ENCODE measurements around the gene LRCH1. TPM values are rescaled to one million over a fixed set of nuclear protein-coding genes. Genes with fewer than 3 reads are reported as not detected.

The LRCH1 gene
- total RNA-seq, 1 donor from 2014 or later = 11.0 TPM

- no peak for DNase-seq
- intact Hi-C loops (cut with DNase I) = no loop called here
- no peak for ATAC-seq (ENCODE audit: poor library complexity)
These were observed 229.1 kb downstream of the LRCH1 start for GRCh38 chr13:46782066-46782465.

- intact Hi-C loops (cut with DNase I) = no loop called here
- no peak for ATAC-seq (ENCODE audit: poor library complexity)
- no peak for DNase-seq
These were observed 229.7 kb downstream of the LRCH1 start for GRCh38 chr13:46782691-46783090.

- intact Hi-C loops (cut with DNase I) = no loop called here
- DNase-seq (no peak), ATAC-seq (ENCODE audit: poor library complexity) (no peak)
These were observed 230.5 kb downstream of the LRCH1 start for GRCh38 chr13:46783504-46783903.

GRCh38 chr13:46795321-46795720, 242.4 kb downstream of the LRCH1 start:
- intact Hi-C loops (cut with DNase I) = no loop called here
- DNase-seq (no peak), ATAC-seq (ENCODE audit: poor library complexity) (no peak)

GRCh38 chr13:46796129-46796514, 243.2 kb downstream of the LRCH1 start:
- DNase-seq (no peak), ATAC-seq (ENCODE audit: poor library complexity) (no peak)
- intact Hi-C loops (cut with DNase I) = no loop called here

- peak; percentile 97 for DNase-seq
- ATAC-seq (ENCODE audit: poor library complexity) = peak; percentile 99
- intact Hi-C loops (cut with DNase I) = no loop called here
These were observed 243.8 kb downstream of the LRCH1 start, which contains the start of gene ESD for GRCh38 chr13:46796515-46797474. Gene ESD (minus strand): TSS chr13:46797161. CDS start chr13:46791413, 5,748 bp downstream.

- DNase-seq (no peak), ATAC-seq (ENCODE audit: poor library complexity) (no peak)
- intact Hi-C loops (cut with DNase I) = no loop called here
These were observed 244.7 kb downstream of the LRCH1 start for GRCh38 chr13:46797501-46798237.

- no peak for DNase-seq
- intact Hi-C loops (cut with DNase I) = no loop called here
- ATAC-seq (ENCODE audit: poor library complexity) = no peak
These were observed 246.2 kb downstream of the LRCH1 start for GRCh38 chr13:46799139-46799538.

GRCh38 chr13:46801858-46802257, 248.9 kb downstream of the LRCH1 start:
- intact Hi-C loops (cut with DNase I) = no loop called here
- no peak for ATAC-seq (ENCODE audit: poor library complexity)
- DNase-seq = no peak

Other genes starting within 250 kb of the LRCH1 start
- gene RUBCNL, start 165.9 kb upstream of the LRCH1 start, total RNA-seq = 0.70 TPM
- 104 TPM for gene ESD, start 244.0 kb downstream of the LRCH1 start, total RNA-seq